Choroid plexus epithelial cell (primary cell): ENCODE data around the gene RNMT.
A peak's percentile ranks its signal among the peaks of the same experiment; 100 is the strongest.

Experiments used
- DNase-seq: peaks from one replicate; pipeline ENCODE4 v3.0.0-alpha.2; 2010; ENCODE audit warnings: low read depth
- H3K4me3 ChIP-seq: 2 replicates; pipeline ENCODE4 v1.5.1; 2011; ENCODE audit warnings: low read depth, mild to moderate bottlenecking, control low read depth, low read length, moderate library complexity
- CTCF ChIP-seq: conservative IDR thresholded peaks from 2 replicates; pipeline ENCODE4 v1.5.1; 2011; ENCODE audit warnings: low read depth, mild to moderate bottlenecking, control low read depth, inconsistent platforms, low read length, moderate library complexity

RNMT gene

GRCh38 chr18:13810950-13811485, 84.5 kb downstream of the RNMT start:
- no peak for TF ChIP-seq CTCF
- no peak for DNase-seq
- no peak overlapping the region for H3K4me3 ChIP-seq

- peak; percentile 47 for TF ChIP-seq CTCF
- DNase-seq = peak; percentile 4
- no peak overlapping the region for H3K4me3 ChIP-seq
These were observed 85.5 kb downstream of the RNMT start for GRCh38 chr18:13811993-13812392.

GRCh38 chr18:13813271-13813849, 86.9 kb downstream of the RNMT start:
- DNase-seq = peak; percentile 74
- peak; percentile 88 for TF ChIP-seq CTCF
- H3K4me3 ChIP-seq = no peak overlapping the region
